Measurements from ENCODE around the gene RORC. TPM values are rescaled to one million over a fixed set of nuclear protein-coding genes. Genes with fewer than 3 reads are reported as not detected.

Gene RORC
- total RNA-seq, 1 experiment from 2014 or later: 1.3 TPM

GRCh38 chr1:151762941-151763921, 68.4 kb downstream of the RORC start, which contains the start of gene MRPL9:
MRPL9 (minus strand) TSS chr1:151763496; CDS start chr1:151763479, 17 bp downstream.
- BruUV-seq (replicated peaks): TSS peak; percentile 97
- ChIA-PET POLR2A (interaction anchor here (0.9 to 1.7 kb wide), 2 partner anchors 10 to 482 kb away, joined by 4 read pairs; no protein-coding TSS in a partner anchor), RAD21 (ENCODE audit: low non-redundant PET in 1 of 2, low total read pairs in 2 of 2, uncharacterized antibody in 2 of 2, unreplicated experiment in 2 of 2) (interaction anchor here in 1 of 2 experiments (1.5 kb wide), 1 partner anchor 73 kb away, joined by 3 read pairs; no protein-coding TSS in a partner anchor)

More at GRCh38 chr1:151762941-151763921, 68.4 kb downstream of the RORC start, which contains the start of gene MRPL9:
- Histone ChIP-seq H3K4me1 (ENCODE audit: control insufficient read depth in 1 of 2, insufficient read depth in 2 of 2, low read length in 2 of 2) (peaks cover 10 to 24% of the 10 kb centered on the region in 2 experiments; a peak in 3 of 4 replicates), H3K9me2 (ENCODE audit: insufficient read depth) (no peaks in the 10 kb centered on the region), H3K4me3 (replicated peaks in 1 of 2; ENCODE audit: low read depth in 1 of 2, low read length in 2 of 2) (peak within 1 kb of the TSS; percentile 86 to 90), H3K27me3 (ENCODE audit: insufficient read depth, low read length) (no peaks in the 10 kb centered on the region), H3K36me3 (ENCODE audit: control insufficient read depth in 1 of 2, insufficient read depth in 2 of 2, low read length in 2 of 2) (peaks cover 4 to 26% of the 10 kb centered on the region in 2 experiments), H3K27ac (ENCODE audit: low read depth, low read length) (peak within 1 kb of the TSS; percentile 77), H3K9ac (ENCODE audit: low read length) (peak within 1 kb of the TSS; percentile 83), H4K20me1 (ENCODE audit: insufficient read depth) (no peaks in the 10 kb centered on the region), H3K9me3 (ENCODE audit: control insufficient read depth in 1 of 2, insufficient read depth in 1 of 2, low read depth in 1 of 2, low read length in 2 of 2) (no peaks in the 10 kb centered on the region), H2AFZ (ENCODE audit: low read depth, low read length, poor library complexity, severe bottlenecking) (no peak within 1 kb of the TSS), H3K79me2 (ENCODE audit: insufficient read depth, low read length) (peaks cover 15% of the 10 kb centered on the region), H3K4me2 (ENCODE audit: low read length) (peak within 1 kb of the TSS; percentile 82)
- TF ChIP-seq ZFX (IDR thresholded peaks at IDR 0.05) (peak; percentile 63), POLR2AphosphoS5 (IDR thresholded peaks at IDR 0.05; ENCODE audit: low read depth, low read length) (peak; percentile 84), YY1 (IDR thresholded peaks at IDR 0.05; ENCODE audit: extremely low read depth, insufficient replicate concordance, low read depth, low read length) (peak; percentile 97), ZNF274 (IDR thresholded peaks at IDR 0.05; ENCODE audit: low read depth, low read length) (no peak), EGR1 (IDR thresholded peaks at IDR 0.05; ENCODE audit: low read depth) (no peak), SP1 (IDR thresholded peaks at IDR 0.05; ENCODE audit: low read depth) (no peak; the same call in 1 of the 2 replicates), SIN3A (IDR thresholded peaks at IDR 0.05; ENCODE audit: low read depth) (peak; percentile 70), MAX (IDR thresholded peaks at IDR 0.05) (peak; percentile 65), RAD21 (IDR thresholded peaks at IDR 0.05; ENCODE audit: low read depth) (no peak; the same call in 1 of the 2 replicates), ZBTB33 (IDR thresholded peaks at IDR 0.05; ENCODE audit: extremely low read depth, insufficient replicate concordance, low read length) (peak; percentile 45), POLR2A (IDR thresholded peaks at IDR 0.05; ENCODE audit: borderline replicate concordance, extremely low read depth, insufficient read depth, insufficient read length) (peak; percentile 42), SRF (IDR thresholded peaks at IDR 0.05; ENCODE audit: low read depth) (peak; percentile 92), TCF7L2 (IDR thresholded peaks at IDR 0.05; ENCODE audit: borderline replicate concordance, extremely low read depth, insufficient read depth, insufficient read length) (peak; percentile 38)
- CTCF ChIA-PET: interaction anchor here (1.9 kb wide), 1 partner anchor 238 kb away, joined by 6 read pairs; no protein-coding TSS in a partner anchor
- peak; percentile 33 for DNase-seq (ENCODE audit: low read depth, low spot score)
- peak; percentile 99 for ATAC-seq
- intact Hi-C loops (cut with micrococcal nuclease): no loop called here
